ENCODE results near the gene ERBB2.
A peak's percentile ranks its signal among the peaks of the same experiment; 100 is the strongest.

ERBB2 gene

DNA sequence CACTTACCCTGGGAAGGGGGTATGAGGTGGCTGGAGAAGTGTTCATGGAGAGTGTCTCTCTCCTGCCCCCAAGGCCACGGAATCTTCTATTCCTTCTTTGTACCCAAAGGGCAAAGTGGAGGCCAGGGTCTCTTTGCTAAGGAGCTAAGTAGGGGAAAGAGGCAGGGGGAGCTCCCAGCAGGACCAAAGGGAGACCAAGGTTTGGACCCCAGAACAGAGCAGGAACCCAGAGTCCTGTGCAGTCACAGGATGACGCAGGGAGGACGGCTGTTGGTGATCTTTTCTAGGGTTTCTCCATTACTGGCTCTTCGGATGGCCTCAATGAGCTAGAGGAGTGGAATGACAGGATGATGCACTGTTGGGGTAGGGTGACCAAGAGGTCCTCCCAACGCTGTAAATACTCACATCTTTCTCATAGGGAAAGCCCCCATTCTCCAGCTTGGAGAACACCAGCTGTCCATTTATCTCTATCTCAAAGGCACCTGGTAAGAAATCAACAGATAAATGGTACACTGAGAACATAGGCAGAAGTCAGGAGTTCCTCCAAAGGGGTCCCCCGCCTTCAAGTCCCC is 29.5 kb downstream of the ERBB2 start:
- no peak for TF ChIP-seq ZNF274 (IDR thresholded peaks at IDR 0.05; ENCODE audit: low read depth, low read length)

DNA sequence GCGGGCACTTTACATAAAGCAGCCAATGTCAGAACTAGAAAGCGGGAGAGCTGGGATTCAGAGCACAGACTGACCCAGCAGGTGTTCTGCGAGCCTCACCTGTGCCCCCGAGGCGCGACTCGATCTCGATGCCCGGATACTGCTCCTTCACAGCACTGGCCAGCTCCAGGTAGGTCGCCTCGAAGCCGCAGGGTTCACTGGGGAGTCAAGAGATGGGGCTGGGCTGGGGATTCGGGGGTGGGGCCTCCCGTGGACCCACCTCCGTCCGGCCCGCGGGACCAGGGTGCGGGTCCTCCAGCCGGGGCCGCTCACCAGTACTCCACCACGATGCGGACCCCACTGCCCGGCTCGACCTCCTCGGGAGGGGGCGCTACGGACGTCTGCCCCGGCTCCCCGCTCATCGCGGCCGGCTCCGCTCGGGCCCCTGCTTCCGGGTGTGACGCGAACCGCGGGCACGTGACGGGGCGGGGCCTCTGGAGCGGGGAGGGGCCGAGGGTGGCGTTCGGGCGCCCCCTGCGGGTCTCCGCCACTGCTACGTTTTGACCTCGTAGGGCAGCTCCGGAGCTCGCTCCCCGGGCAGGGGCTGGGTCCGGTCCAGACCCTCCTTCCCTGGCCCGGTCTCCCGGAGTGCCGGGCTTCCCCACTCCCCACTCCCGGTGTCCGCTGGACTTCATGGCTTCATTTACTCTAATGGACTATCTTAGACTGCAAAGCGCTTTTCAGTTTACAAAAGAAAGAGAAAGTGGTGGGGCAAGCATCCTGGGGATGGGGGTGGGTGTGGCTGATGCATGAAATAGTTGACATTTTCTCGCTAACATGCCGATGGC is 30.4 kb downstream of the ERBB2 start, which contains the start of gene MIEN1:
Gene MIEN1, minus strand, starts transcription at position 438 of the 827 bp plus-strand sequence. Its CDS starts 37 bp downstream, at position 401.
- H3K4me3 ChIP-seq (ENCODE audit: low read length) = peak within 1 kb of the TSS; percentile 77
- TF ChIP-seq ZNF274 (IDR thresholded peaks at IDR 0.05; ENCODE audit: low read depth, low read length) = no peak

More for the DNA sequence above, 29.5 kb downstream of the ERBB2 start:
- H3K4me3 ChIP-seq (ENCODE audit: low read length) = peak overlapping the region; percentile 77

DNA sequence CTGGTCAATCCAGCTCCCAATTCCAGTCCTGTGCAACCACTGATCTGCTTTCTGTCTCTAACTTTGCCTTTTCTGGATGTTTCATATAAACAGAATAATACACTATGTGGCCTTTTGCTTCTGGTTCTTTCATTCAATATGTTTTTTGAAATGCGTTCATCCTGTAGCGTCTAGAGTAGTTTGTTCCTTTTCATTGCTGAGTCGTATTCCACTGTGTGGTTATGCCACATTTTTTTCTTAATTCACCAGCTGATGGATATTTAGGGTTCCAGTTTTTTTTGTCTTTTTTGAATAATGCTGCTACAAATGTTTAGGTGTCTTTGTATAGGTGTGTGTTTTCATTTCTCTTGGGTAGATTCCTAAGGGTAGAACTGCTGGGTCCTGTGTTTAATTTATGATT is 32.7 kb downstream of the ERBB2 start:
- no peak for TF ChIP-seq ZNF274 (IDR thresholded peaks at IDR 0.05; ENCODE audit: low read depth, low read length)
- H3K4me3 ChIP-seq (ENCODE audit: low read length) = no peak overlapping the region

DNA sequence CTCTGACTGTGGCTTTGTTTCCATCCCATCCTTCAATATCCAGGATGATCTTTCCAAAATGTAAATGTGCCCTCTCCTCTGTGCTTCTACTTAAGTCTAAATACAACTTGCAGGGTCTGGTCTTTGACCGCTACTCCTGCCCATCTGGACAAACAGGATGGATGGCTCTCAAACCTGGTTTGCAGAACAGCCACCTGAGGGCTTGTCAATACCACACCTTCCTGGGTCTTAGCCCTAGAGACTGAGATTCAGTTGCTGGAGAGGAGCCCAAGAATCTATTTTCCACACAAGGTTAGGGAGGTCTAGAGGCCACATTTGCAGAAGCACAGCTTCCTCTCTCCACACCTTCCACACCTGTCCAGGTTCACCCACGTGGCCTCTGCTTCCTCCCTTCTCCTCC is 36.0 kb downstream of the ERBB2 start:
- TF ChIP-seq ZNF274 (IDR thresholded peaks at IDR 0.05; ENCODE audit: low read depth, low read length) = no peak
- no peak overlapping the region for H3K4me3 ChIP-seq (ENCODE audit: low read length)

DNA sequence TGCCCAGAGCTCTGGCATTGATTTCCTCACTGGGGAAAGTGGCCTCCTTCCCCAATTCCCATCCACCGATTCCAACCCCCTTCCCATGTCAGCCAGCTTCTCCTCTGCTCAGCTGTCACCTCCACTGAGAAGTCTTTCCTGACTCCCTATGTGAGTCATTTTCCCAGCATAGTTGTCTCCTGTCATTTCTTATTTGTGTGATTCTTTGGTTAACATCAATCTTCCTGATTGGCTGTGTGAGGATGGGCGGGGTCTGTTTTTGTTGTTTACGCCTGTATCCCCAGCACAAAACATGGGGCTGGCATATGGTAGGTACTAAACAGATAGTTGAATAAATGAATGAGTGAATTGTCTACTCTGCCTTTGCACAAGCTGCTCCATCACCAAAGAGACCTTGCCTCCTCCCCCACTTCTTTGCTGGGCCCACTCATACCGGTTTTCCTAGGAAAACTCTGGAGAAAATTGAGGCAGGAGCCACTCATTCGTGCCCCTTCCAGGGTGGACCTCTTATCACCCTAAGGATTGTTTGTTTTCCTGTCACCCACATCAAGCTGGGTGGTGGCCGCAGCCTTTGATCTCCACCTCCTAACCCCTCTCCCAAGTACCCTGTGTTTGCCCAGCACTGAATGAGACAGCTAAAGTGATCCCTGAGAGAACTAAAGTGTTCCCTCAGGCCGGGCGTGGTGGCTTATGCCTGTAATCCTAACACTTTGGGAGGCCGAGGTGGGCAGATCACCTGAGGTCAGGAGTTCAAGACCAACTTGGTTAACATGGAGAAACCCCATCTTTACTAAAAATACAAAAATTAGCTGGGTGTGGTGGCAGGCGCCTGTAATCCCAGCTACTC is 36.7 kb downstream of the ERBB2 start:
- no peak overlapping the region for H3K4me3 ChIP-seq (ENCODE audit: low read length)
- no peak for TF ChIP-seq ZNF274 (IDR thresholded peaks at IDR 0.05; ENCODE audit: low read depth, low read length)

DNA sequence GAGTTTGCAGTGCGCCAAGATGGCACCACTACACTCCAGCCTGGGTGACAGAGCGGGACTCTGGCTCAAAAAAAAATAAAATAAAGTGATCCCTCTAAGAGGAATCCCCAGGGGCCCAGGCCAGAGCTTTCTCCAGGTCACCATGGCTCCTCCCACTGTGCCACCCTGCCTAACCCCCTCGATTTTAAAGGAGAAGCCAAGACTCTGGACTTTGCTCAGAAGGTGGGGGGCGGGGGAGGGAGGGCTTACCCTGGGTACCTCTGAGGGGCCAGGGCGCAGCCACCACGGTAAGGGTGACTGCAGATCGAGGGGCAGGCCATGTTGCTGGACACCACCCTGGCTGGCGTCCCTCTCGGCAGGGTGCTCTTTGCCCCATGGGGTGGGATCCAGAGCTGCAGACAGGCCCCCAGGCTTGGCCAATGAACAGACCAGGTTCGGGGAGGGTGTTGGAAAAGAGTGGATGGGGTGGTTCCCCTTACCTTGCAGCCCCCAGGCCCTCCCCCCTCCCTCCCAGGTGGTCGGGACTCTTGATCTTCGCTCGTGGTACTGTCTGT is 37.4 kb downstream of the ERBB2 start:
- H3K4me3 ChIP-seq (ENCODE audit: low read length) = no peak overlapping the region
- TF ChIP-seq ZNF274 (IDR thresholded peaks at IDR 0.05; ENCODE audit: low read depth, low read length) = no peak

DNA sequence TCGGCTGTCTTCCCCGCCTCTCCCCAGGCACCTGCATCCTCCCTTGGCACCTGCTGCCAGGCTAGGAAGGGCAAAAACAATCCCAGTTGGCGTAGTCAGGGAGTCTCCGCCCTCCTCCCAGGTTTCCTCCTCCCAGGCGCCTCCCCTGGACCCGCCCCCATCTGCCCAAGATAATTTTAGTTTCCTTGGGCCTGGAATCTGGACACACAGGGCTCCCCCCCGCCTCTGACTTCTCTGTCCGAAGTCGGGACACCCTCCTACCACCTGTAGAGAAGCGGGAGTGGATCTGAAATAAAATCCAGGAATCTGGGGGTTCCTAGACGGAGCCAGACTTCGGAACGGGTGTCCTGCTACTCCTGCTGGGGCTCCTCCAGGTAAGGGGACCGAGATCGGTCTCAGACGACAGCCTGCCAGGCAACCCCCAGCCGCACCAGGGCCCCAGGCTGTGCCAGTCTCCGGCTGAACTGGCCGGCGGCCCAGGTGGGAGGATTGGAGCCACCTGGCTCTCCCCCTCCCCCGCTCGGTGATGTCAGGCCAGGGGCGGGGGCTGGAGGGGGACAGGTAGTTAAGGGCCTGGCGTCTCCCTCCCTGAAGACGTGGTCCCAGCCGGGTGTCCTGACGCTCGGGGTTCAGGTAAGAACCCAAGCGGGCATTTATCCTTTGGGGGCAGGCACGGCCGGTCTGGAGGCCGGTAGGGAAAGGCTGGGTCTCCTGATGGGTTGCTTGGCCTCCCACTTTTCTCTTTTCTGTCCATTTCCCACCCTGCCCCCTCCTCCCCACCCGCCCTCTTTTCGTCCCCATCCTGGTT is 38.1 kb downstream of the ERBB2 start, which contains the start of gene GRB7:
Gene GRB7, plus strand, starts transcription at position 179 of the 808 bp plus-strand sequence. CDS start 4,364 bp downstream, outside the sequence.
- no peak within 1 kb of the TSS for H3K4me3 ChIP-seq (ENCODE audit: low read length)
- no peak for TF ChIP-seq ZNF274 (IDR thresholded peaks at IDR 0.05; ENCODE audit: low read depth, low read length)

DNA sequence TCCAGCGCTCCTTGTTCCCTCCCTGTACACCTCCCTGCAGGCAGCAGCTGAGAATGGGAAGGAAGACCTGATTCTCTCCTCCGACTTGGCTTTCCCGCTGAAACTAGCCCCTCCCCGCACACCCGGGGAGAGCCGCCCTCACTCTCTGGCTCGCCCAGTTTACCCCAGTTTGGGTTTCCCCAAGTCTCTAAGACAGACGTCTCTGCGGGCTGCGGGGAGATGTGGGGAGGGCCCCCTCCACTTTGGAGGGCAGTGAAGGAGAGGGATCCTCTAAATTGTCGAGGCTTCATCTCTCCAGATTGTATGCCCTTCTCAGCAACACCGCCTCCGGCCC is 38.7 kb downstream of the ERBB2 start:
- no peak overlapping the region for H3K4me3 ChIP-seq (ENCODE audit: low read length)
- TF ChIP-seq ZNF274 (IDR thresholded peaks at IDR 0.05; ENCODE audit: low read depth, low read length) = no peak

DNA sequence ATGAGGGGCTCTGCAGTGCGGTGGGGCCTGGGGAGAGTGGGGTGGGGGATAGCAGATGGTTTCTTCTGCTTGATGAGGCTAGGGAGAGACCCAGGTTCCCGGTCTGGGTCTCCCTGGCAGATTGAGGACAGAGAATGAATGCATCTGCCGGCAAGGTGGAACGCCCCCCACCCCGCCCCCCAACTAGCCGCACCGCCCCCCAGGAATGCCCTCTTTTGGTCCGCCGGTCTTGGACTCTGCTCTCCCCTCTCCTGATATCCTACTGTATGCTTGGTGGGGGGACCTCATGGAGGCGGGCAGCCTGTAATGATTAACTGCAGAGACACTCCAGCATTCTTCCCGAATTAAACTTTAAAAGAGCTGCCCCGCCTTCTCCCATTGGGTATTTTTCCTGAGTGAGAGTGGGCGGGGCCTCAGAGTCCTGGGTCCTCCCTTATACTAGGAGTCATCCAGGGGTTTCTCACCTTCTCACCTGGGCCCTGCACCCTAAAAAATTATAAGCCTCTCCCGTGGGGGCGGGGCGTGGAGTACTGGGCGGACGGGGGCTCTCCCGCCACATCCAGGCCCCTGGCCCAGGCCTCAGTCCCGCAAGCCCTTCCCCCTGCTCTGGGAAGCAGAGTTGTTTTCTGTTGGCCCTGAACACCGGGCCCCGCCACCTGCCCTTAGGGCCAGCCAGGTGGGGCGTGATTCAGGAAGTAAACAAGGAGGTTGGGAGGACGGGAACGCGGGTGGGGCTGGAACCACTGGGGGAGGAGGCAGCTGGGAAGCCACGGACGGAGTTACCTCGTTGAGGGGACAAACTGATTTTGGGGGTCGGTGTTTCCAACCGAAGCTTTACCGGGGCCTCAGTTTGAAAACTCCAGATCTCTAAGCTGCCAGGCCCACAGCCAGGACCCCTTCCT is 39.4 kb downstream of the ERBB2 start:
- no peak overlapping the region for H3K4me3 ChIP-seq (ENCODE audit: low read length)
- TF ChIP-seq ZNF274 (IDR thresholded peaks at IDR 0.05; ENCODE audit: low read depth, low read length) = no peak

DNA sequence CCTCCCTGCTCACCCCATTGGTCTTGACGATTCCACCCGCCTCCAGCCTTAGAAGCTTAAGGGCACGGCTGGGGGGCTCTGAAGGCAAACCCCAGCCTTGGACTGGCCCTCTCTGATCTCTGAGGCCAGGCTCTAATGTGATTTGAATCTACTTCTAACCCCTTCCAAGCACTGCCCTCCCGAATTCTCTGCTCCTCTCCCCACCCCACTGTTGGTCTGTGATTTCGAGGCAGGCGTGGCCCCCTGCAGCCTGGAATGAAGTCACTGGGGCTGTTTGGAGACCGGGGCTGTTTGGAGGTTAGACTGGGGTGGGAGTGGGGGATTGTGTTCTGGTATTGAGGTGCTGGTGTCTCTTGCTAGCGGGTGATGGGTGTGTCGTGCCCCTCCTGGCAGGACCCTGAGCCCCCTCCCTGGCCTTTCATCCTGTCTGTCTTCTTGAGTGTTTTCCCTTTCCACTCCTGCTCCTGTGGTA is 40.1 kb downstream of the ERBB2 start:
- TF ChIP-seq ZNF274 (IDR thresholded peaks at IDR 0.05; ENCODE audit: low read depth, low read length) = no peak
- H3K4me3 ChIP-seq (ENCODE audit: low read length) = no peak overlapping the region

DNA sequence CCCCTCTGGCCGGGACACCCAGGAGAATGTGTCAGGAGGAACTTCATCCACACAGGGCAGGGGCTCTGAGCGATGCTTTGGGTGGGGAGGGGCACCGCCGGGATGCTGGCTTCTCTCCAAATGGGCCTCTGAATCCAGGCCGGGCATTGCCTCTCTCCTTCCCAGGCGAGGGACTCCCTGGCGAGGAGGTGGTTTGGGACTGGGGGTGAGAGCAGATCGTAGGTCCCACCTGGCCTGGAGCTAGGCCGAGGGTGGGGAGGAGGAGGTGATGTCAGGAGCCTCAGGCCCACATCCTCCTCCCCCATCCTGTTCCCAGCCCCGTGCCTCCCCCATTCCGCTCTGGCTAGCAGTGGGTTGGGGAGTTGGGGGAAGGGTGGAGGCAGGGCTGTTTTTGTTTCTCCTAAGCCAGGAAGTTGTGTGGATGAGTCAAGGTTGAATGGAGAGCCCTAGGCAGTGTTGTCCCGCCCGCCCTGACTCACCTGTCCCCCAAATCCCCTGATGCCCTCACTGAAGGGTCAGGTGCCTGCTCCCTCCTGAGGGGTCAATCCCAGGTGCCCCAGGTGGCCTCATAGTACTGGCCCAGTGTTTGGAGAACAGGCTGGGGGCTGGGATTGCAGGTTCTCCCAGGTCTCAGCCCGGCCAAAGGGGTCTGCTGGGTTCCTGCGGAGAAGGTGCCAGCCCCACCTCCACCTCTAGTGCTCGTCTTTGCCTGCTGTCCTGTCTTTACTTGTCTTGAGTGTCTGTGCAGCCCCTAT is 40.7 kb downstream of the ERBB2 start:
- TF ChIP-seq ZNF274 (IDR thresholded peaks at IDR 0.05; ENCODE audit: low read depth, low read length) = no peak
- H3K4me3 ChIP-seq (ENCODE audit: low read length) = no peak overlapping the region

Measured in GM08714 (cell line).